ENCODE results near the gene DNAJC16.

GRCh38 chr1:15623435-15623834 is 96.8 kb downstream of the DNAJC16 start:
- TF ChIP-seq TAF1 (IDR thresholded peaks at IDR 0.05; ENCODE audit: borderline replicate concordance, low read depth, low read length) (no peak), POLR2AphosphoS5 (IDR thresholded peaks at IDR 0.05; ENCODE audit: low read depth, low read length) (no peak), POLR2A (IDR thresholded peaks at IDR 0.05; ENCODE audit: low read depth, low read length) (no peak)

Data from GM12892 (cell line).